DOHH2 (cell line): ENCODE data around the gene CORO1C.

Source experiments
- H3F3A ChIP-seq: fragments of 200-600 bp; sonication (generic), shearing (Covaris generic); 2 replicates; pipeline ENCODE4 v1.6.0; 2016; ENCODE audit warnings: antibody characterized with exemption, mild to moderate bottlenecking; ENCODE audit not compliant: control insufficient read depth, insufficient read depth
- H3K27ac ChIP-seq: fragments of 200-600 bp; sonication (generic); 2 replicates; pipeline ENCODE4 v1.5.1; 2014; ENCODE audit warnings: low read depth, mild to moderate bottlenecking, low read length, moderate library complexity
- H3K27me3 ChIP-seq: fragments of 200-600 bp; sonication (generic); 2 replicates; pipeline ENCODE4 v1.6.1; 2014; ENCODE audit warnings: mild to moderate bottlenecking, low read length, mixed read lengths; ENCODE audit not compliant: control insufficient read depth
- H3K36me3 ChIP-seq: fragments of 200-600 bp; sonication (generic); 2 replicates; pipeline ENCODE4 v1.6.1; 2014; ENCODE audit warnings: mild to moderate bottlenecking, low read length, moderate library complexity, mixed read lengths; ENCODE audit not compliant: control insufficient read depth
- H3K4me1 ChIP-seq: fragments of 200-600 bp; sonication (generic); 2 replicates; pipeline ENCODE4 v1.6.1; 2014; ENCODE audit warnings: mild to moderate bottlenecking, low read length, mixed read lengths; ENCODE audit not compliant: control insufficient read depth
- H3K4me2 ChIP-seq: fragments of 200-600 bp; sonication (generic); 2 replicates; pipeline ENCODE4 v1.6.0; 2014; ENCODE audit warnings: mild to moderate bottlenecking, low read length, moderate library complexity
- H3K4me3 ChIP-seq: fragments of 200-600 bp; sonication (generic); 2 replicates; pipeline ENCODE4 v1.5.1; 2014; ENCODE audit warnings: mild to moderate bottlenecking, low read length, mixed read lengths
- H3K79me2 ChIP-seq: fragments of 200-600 bp; sonication (generic); 2 replicates; pipeline ENCODE4 v1.6.1; 2014; ENCODE audit warnings: mild to moderate bottlenecking, low read length, mixed read lengths; ENCODE audit not compliant: control insufficient read depth
- H3K9me2 ChIP-seq: fragments of 200-600 bp; sonication (generic); replicated peaks from 2 replicates; pipeline ENCODE4 v1.6.1; 2014; ENCODE audit warnings: mild to moderate bottlenecking, low read length, mixed read lengths; ENCODE audit not compliant: control insufficient read depth
- H3K9me3 ChIP-seq: fragments of 200-600 bp; sonication (generic); 2 replicates; pipeline ENCODE4 v1.6.1; 2014; ENCODE audit warnings: antibody characterized with exemption, low read length, mixed read lengths; ENCODE audit not compliant: control insufficient read depth, insufficient read depth
- H4K20me1 ChIP-seq: fragments of 200-600 bp; sonication (generic); 2 replicates; pipeline ENCODE4 v1.6.0; 2014; ENCODE audit warnings: low read depth, mild to moderate bottlenecking, antibody characterized with exemption, low read length, moderate library complexity; ENCODE audit not compliant: control insufficient read depth, insufficient read depth
- EZH2phosphoT487 ChIP-seq: fragments of 200-600 bp; sonication (generic); IDR thresholded peaks from 2 replicates; pipeline ENCODE4 v1.6.1; 2017; ENCODE audit warnings: borderline replicate concordance, mild to moderate bottlenecking, antibody characterized with exemption, low read length, moderate library complexity, mixed read lengths
- TF ChIP-seq, protein P1 (sequence below): fragments of 200-600 bp; sonication (generic); IDR thresholded peaks from one replicate; pipeline ENCODE4 v1.5.1; 2014; ENCODE audit warnings: antibody characterized with exemption, mild to moderate bottlenecking, low read depth, low read length; ENCODE audit not compliant: poor library complexity, severe bottlenecking

CORO1C gene

DNA sequence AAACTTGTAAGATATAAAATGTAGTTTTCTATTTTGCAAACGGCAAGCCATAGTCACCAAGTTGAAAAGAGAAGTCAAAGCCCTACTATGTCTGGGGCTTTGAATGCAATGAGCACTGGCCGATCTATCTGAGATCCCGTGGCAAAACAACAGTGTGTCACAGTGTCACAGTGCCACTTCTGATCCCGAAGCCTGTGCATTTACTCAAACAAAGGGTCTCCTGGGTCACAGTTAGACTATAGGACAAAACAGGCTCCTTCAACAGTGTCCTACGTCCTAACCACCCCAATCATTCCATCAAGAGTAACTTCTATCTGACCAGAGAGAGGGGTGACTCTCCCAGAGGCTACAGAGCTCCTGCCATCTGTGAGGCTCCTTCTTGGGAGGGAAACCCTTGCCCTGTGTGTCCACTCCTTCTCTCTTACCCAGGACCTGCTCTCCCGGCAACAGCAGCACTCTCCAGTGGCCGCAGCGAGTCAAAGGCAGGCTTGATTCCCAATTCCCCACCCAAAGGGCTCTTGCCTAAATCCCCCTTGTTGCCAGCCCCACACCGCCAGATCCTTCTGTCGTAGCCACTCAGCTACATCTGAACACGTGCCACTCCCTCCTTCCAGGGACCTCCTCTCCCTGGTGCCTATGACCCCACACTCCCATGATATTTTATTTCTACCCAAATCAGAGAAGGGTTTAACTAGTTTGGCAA is 83.6 kb downstream of the CORO1C start:
- H3K27me3 ChIP-seq = peaks cover 20% of the 10 kb centered on the region; the same call in 1 of the 2 replicates
- no peaks in the 10 kb centered on the region for H3K36me3 ChIP-seq
- H3K4me2 ChIP-seq = no peak overlapping the region
- no peaks in the 10 kb centered on the region for H3K9me2 ChIP-seq
- H3K79me2 ChIP-seq = no peaks in the 10 kb centered on the region
- no peak overlapping the region for H3K4me3 ChIP-seq
- H3K9me3 ChIP-seq = no peaks in the 10 kb centered on the region
- peaks cover 51% of the 10 kb centered on the region for H3K4me1 ChIP-seq
- H3K27ac ChIP-seq = no peak overlapping the region
- no peak for TF ChIP-seq EZH2phosphoT487
- TF ChIP-seq, protein P1, sequence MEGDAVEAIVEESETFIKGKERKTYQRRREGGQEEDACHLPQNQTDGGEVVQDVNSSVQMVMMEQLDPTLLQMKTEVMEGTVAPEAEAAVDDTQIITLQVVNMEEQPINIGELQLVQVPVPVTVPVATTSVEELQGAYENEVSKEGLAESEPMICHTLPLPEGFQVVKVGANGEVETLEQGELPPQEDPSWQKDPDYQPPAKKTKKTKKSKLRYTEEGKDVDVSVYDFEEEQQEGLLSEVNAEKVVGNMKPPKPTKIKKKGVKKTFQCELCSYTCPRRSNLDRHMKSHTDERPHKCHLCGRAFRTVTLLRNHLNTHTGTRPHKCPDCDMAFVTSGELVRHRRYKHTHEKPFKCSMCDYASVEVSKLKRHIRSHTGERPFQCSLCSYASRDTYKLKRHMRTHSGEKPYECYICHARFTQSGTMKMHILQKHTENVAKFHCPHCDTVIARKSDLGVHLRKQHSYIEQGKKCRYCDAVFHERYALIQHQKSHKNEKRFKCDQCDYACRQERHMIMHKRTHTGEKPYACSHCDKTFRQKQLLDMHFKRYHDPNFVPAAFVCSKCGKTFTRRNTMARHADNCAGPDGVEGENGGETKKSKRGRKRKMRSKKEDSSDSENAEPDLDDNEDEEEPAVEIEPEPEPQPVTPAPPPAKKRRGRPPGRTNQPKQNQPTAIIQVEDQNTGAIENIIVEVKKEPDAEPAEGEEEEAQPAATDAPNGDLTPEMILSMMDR = no peak
- H4K20me1 ChIP-seq = no peaks in the 10 kb centered on the region
- no peaks in the 10 kb centered on the region; the same call in 1 of the 2 replicates for H3F3A ChIP-seq

DNA sequence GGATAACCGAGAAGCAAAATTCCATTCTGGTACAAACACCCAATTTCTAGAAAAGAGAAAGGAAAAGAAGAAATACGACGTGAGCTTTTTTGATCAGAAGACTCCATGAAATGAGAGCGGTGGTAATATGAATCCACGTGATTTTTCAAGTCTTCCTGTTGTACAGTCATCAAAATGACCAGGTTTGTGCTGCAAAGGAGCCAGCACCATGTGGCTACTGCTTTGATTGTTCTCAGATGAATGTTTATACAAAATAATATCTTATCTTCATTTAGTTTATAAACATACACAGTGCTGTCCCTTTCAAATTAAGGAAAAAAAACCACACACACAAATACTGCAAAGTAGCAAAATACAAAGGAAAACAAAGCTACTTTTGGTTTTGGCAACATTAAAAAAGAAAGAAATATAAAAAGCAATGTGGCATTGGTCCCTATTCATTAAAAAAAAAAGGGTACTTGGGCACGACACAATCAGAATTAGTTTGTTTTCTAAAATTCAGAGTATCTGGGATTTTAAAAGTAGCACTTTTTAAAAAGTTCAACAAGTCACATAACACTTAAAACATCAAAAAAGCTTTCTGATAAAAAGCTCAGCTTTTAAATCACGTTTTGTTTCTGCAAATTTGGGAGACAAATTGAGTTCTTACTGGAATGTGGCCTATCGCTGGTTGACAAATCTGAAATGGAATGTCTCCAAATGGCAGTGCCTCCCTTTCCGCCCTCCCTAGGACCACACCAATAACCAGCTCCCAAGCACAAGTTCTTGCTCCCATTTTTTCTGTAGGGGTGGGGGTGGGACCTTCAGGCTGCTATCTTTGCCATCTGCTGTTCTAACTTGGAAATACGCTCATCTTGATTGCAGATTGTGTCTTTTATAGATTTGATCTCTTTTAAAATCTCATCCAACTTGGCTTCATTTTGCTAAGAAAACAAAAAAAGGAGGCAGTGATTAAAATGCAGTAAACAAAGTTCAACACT is 84.4 kb downstream of the CORO1C start:
- H4K20me1 ChIP-seq = no peaks in the 10 kb centered on the region
- peaks cover 20% of the 10 kb centered on the region; the same call in 1 of the 2 replicates for H3K27me3 ChIP-seq
- no peak overlapping the region for H3K4me3 ChIP-seq
- TF ChIP-seq, protein P1 = peak; percentile 30
- no peak for TF ChIP-seq EZH2phosphoT487
- no peaks in the 10 kb centered on the region for H3K36me3 ChIP-seq
- no peaks in the 10 kb centered on the region for H3K9me3 ChIP-seq
- H3K4me2 ChIP-seq = no peak overlapping the region
- no peak overlapping the region for H3K27ac ChIP-seq
- no peaks in the 10 kb centered on the region for H3K9me2 ChIP-seq
- H3K4me1 ChIP-seq = peaks cover 51% of the 10 kb centered on the region
- H3K79me2 ChIP-seq = no peaks in the 10 kb centered on the region
- H3F3A ChIP-seq = peaks cover 4% of the 10 kb centered on the region

GRCh38 chr12:108645686-108646599 is 85.4 kb downstream of the CORO1C start:
- Histone ChIP-seq H3K4me1 (peaks cover 54% of the 10 kb centered on the region), H4K20me1 (no peaks in the 10 kb centered on the region), H3F3A (peaks cover 5% of the 10 kb centered on the region), H3K27ac (no peak overlapping the region), H3K36me3 (no peaks in the 10 kb centered on the region), H3K9me2 (no peaks in the 10 kb centered on the region), H3K4me2 (no peak overlapping the region), H3K79me2 (no peaks in the 10 kb centered on the region), H3K4me3 (no peak overlapping the region), H3K27me3 (peaks cover 25% of the 10 kb centered on the region; the same call in 1 of the 2 replicates), H3K9me3 (no peaks in the 10 kb centered on the region)
- TF ChIP-seq EZH2phosphoT487 = no peak
